Choroid plexus epithelial cell (primary cell): ENCODE measurements around the gene DEK.

ENCODE experiments used
- DNase-seq: peaks from one replicate; pipeline ENCODE4 v3.0.0-alpha.2; 2010; ENCODE audit warnings: low read depth
- H3K4me3 ChIP-seq: 2 replicates; pipeline ENCODE4 v1.5.1; 2011; ENCODE audit warnings: low read depth, mild to moderate bottlenecking, control low read depth, low read length, moderate library complexity
- TF ChIP-seq, protein P1 (sequence below): conservative IDR thresholded peaks from 2 replicates; pipeline ENCODE4 v1.5.1; 2011; ENCODE audit warnings: low read depth, mild to moderate bottlenecking, control low read depth, inconsistent platforms, low read length, moderate library complexity

The DEK gene

DNA sequence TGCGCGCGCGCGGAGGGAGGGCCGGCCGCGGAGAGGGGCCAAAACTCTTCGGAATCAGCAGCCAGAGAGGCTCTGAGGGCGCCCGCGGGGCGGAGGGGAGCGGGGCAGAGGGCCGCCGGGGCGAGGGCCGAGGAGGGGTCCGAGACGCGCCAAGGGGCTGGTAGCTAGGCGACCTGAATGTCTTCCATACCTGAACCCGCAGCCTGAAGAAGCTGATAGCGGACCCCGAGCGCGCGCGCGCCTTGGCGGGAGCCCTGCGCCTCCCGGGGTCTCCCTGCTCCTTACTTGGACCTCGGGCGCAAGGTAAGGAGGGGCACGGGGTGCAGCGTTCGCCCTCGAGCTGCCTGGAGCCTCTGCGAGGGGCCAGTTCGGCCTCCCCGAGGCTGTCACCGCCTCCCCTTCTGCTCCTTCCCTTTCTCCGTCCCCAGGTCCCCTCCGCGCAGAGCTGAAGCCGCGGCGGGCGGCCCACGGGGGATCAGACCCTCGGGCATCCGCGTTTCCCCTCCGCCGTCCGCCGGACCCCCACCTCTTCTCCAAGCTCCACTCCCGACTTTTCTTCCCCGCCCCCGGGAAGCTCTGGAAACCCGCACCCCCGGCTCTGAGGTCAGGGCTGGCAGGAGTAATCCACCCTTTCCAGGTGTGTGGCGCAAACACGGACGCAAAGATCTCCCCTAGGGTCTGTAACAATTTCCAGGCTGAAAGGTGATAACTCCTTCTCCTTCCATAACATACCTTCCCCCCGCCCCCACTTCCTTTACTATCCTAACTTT is 13.1 kb upstream of the DEK start:
- no peak for DNase-seq
- peak overlapping the region; percentile 51 for H3K4me3 ChIP-seq
- TF ChIP-seq, protein P1, sequence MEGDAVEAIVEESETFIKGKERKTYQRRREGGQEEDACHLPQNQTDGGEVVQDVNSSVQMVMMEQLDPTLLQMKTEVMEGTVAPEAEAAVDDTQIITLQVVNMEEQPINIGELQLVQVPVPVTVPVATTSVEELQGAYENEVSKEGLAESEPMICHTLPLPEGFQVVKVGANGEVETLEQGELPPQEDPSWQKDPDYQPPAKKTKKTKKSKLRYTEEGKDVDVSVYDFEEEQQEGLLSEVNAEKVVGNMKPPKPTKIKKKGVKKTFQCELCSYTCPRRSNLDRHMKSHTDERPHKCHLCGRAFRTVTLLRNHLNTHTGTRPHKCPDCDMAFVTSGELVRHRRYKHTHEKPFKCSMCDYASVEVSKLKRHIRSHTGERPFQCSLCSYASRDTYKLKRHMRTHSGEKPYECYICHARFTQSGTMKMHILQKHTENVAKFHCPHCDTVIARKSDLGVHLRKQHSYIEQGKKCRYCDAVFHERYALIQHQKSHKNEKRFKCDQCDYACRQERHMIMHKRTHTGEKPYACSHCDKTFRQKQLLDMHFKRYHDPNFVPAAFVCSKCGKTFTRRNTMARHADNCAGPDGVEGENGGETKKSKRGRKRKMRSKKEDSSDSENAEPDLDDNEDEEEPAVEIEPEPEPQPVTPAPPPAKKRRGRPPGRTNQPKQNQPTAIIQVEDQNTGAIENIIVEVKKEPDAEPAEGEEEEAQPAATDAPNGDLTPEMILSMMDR: no peak

DNA sequence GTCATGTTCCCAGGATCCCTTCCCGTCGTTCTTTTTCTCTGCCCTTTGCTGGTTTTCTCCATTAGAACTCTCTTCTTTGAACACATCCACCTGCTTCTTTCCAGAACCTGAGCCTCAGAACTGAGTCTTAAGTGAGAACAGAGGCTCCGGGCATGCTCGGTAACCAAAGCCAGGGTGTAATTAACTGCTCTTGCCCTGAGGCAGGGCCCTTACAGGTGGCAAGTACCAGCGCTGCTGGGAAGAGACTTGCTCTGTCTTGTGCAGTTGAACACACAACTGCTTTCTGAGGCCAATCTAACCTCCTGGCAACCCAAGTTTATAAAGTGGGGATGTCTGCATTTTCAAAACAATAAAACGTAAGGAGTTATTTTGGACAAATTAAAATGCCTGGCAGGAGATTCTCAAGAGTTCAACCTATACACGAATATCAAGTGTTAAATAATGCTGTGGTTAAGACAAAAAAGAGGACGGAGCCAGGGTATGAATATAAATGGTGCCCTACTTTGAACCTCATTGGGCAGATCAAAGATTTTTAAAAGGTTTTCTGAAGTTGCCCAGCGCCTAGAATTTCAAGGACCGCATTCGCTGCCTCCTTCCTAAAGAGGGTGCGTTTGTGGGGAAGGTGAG is 12.4 kb upstream of the DEK start:
- H3K4me3 ChIP-seq: peak overlapping the region; percentile 51
- TF ChIP-seq, protein P1: no peak
- DNase-seq: no peak

DNA sequence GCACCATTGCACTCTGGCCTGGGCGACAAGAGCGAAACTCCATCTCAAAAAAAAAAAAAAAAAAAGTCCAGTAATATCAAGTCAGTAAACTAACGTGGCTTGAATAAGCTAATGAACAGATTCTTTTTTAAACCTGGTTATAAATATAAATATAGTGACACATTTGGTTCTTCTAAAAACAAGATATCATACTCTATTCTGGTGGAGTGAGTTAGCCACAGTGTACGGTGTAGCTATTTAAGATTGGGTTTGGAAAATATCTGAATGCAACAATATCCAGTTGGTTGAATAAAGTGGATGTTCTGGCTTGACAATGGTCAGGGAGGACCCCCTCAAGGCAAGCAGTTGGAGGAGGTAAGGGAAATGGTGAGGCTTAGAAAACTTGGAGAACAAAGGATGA is 5.9 kb upstream of the DEK start:
- H3K4me3 ChIP-seq: no peak overlapping the region
- DNase-seq: no peak
- TF ChIP-seq, protein P1: no peak

DNA sequence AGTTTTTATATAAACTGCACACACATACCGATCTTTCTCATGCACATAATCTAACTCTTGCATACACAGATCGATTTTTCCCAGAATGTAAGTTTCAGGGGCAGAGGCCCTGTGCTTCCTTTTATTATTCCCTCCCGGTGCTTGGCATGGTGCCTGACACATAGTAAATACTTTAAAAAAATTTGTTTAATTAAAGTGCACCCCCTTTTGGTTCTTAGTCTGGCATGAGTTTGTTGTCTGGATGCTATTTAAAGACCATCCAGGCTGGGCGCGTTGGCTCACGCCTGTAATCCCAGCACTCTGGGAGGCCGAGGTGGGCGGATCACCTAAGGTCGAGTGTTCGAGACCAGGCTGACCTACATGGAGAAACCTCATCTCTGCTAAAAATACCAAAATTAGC is 5.4 kb upstream of the DEK start:
- DNase-seq: no peak
- TF ChIP-seq, protein P1: no peak
- no peak overlapping the region for H3K4me3 ChIP-seq

DNA sequence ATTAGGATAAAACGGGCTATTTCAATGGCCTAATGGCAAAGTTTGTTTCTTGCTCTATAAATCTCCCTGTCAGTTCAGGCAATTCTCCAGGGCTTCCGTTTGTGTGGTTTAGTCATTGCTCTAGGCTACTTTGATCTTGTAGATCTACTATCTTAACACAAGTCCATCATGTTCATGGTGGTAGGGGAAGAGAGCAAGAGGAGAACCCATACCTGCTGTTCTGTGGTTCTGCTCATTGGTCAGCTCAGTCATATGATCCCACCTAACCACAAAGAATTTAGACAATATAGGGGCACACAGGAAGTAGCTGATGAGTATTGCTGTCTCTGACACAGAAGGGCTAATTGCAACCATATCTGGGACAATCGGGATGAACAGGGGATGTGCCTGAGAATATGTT is 4.9 kb upstream of the DEK start:
- DNase-seq: peak; percentile 34

DNA sequence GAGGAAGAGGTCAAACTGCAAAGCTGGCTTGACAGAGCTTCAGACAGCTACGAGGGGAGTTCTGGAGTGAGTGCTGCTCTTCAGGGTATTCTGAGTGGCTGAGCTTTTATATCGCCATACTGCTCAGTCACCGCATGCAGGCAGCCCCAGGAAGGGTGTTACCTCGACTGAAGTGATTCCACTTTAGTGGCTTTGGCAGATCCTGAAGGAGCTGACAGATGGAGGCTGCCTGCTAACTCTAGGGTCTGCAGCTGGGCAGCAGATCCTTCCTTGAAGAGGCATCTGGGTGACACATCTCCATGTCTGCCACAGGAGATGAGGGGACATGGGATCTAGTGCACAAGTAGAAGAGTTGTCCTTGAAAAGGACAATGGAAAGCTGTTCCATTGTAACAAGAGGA is 3.7 kb upstream of the DEK start:
- DNase-seq: no peak
- TF ChIP-seq, protein P1: no peak
- no peak overlapping the region for H3K4me3 ChIP-seq

More for the DNA sequence above, 4.9 kb upstream of the DEK start:
- TF ChIP-seq, protein P1: no peak
- no peak overlapping the region for H3K4me3 ChIP-seq

DNA sequence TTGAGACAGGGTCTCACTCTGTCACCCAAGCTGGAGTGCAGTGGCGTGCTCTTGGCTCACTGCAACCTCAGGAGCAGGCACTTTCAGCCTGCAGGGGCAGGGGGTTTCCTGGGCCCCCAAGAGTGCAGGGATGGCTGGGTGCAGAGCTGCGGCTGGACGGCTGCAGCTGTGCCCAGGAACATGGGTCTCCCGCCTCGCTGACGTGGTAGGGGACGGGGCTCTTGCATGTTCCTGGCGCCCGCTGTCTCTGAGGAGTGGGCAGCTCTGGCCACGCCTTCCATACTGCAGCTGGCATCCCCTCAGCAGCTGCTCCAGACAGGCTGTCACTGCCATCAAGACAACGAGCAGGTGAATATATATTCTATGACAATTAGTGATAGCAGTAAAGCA is 2.2 kb upstream of the DEK start:
- TF ChIP-seq, protein P1: no peak
- no peak overlapping the region for H3K4me3 ChIP-seq
- DNase-seq: no peak
